Skeletal muscle tissue (tissue), 4 donors: Measurements from ENCODE around the gene CSAG3. TPM values are rescaled to one million over a fixed set of nuclear protein-coding genes. Genes with fewer than 3 reads are reported as not detected.
"Not testable (repeated sequence)": the region's sequence is repeated elsewhere in the genome, so short reads cannot be mapped to it uniquely, and the experiment has no call there.

Source experiments
- H3K27ac ChIP-seq: one replicate; pipeline ENCODE4 v1.7.0; 2013; ENCODE audit warnings: mild to moderate bottlenecking, low read depth, low read length, inconsistent platforms
- H3K27me3 ChIP-seq, 3 donors: one replicate each; pipeline ENCODE4 v1.7.0; 2013; ENCODE audit warnings: low read length in 3 of 3; ENCODE audit not compliant: control insufficient read depth in 3 of 3, insufficient read depth in 3 of 3
- H3K36me3 ChIP-seq, 3 donors: one replicate each; pipeline ENCODE4 v1.7.0; 2013; ENCODE audit warnings: low read length in 3 of 3; ENCODE audit not compliant: control insufficient read depth in 3 of 3, insufficient read depth in 3 of 3
- H3K4me1 ChIP-seq, 3 donors: one replicate each; pipeline ENCODE4 v1.7.0; 2013; ENCODE audit warnings: low read length in 3 of 3, mild to moderate bottlenecking in 3 of 3; ENCODE audit not compliant: control insufficient read depth in 3 of 3, insufficient read depth in 3 of 3
- H3K4me3 ChIP-seq, 3 donors: one replicate each; pipeline ENCODE4 v1.7.0; 2013; ENCODE audit warnings: low read length in 3 of 3
- H3K9ac ChIP-seq, 3 donors: one replicate each; pipeline ENCODE4 v1.7.0; 2013; ENCODE audit warnings: low read length in 3 of 3, mild to moderate bottlenecking in 3 of 3, moderate library complexity in 2 of 3, low read depth in 1 of 3
- H3K9me3 ChIP-seq, 3 donors: one replicate each; pipeline ENCODE4 v1.7.0; 2013; ENCODE audit warnings: low read length in 3 of 3; ENCODE audit not compliant: control insufficient read depth in 3 of 3
- total RNA-seq: library from RNA; depleted of rRNA; stranded (reverse); fragments of >200 nt; gene quantifications from one replicate; pipeline ENCODE4 v1.2.3, GENCODE V29; 2014
- donor health status: Osteomylitis.

CSAG3 gene
- not detected for total RNA-seq

DNA sequence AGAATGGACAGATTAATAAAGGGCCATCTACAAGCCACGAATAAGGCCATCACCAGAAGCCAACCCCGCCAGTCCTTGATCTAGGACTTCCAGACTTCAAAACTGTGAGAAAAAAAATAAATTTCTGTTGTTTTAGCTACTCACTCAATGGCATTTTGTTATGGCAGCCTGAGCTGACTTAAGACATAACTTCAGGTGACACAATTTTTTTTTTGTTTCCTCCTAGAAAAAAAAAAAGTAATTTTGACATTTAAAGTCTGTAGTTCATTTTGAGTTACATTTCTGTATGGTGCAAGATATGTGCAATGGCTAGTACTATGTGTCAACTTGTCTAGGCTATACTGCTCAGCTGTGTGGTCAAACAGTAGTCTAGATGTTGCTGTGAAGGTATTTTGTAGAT, at the start of gene CSAG3:
Gene CSAG3 (plus strand): TSS at position 301 of the 400 bp plus-strand sequence.
- H3K27me3 ChIP-seq, H3K9me3 ChIP-seq, H3K4me1 ChIP-seq, H3K36me3 ChIP-seq, H3K4me3 ChIP-seq, H3K27ac ChIP-seq, H3K9ac ChIP-seq: not testable (repeated sequence)

DNA sequence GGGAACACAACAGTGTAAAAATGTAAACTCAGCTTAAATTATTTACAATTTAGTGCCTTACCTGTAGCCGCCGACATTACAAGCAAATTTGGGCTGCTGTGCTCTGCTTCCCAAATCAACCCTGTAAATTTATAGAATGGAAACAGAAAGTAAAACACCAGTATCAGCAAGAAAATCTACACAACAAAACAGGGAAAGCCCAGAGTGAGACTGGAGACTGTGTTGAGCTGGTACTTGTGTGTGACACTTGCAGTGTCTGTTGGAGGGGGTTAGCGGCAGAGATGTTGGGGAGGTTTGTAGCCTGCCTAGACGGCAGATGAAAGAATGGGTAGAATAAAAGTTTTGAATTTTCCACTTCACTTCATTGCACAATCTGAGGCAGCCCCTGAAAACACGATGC, 45.8 kb upstream of the CSAG3 start:
- H3K4me3 ChIP-seq, H3K27me3 ChIP-seq, H3K27ac ChIP-seq, H3K4me1 ChIP-seq, H3K9me3 ChIP-seq, H3K9ac ChIP-seq, H3K36me3 ChIP-seq: not testable (repeated sequence)

DNA sequence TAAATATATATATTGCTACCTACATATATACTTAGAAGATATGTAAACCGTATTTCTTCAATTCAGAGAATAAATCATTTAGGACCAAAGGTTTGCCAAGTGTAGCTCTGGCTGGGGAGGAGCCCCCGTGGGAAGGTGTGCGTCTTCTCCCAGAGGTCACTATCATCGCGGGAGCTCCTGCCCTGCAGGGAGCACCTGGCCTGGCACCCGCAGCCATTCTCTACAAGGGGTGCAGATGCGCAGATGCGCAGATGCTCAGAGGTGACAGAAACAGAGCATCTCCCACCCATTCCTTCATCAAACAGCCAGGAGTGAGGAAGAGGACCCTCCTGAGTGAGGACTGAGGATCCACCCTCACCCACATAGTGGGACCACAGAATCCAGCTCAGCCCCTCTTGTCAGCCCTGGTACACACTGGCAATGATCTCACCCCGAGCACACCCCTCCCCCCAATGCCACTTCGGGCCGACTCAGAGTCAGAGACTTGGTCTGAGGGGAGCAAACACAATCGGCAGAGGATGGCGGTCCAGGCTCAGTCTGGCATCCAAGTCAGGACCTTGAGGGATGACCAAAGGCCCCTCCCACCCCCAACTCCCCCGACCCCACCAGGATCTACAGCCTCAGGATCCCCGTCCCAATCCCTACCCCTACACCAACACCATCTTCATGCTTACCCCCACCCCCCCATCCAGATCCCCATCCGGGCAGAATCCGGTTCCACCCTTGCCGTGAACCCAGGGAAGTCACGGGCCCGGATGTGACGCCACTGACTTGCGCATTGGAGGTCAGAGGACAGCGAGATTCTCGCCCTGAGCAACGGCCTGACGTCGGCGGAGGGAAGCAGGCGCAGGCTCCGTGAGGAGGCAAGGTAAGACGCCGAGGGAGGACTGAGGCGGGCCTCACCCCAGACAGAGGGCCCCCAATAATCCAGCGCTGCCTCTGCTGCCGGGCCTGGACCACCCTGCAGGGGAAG, 44.9 kb upstream of the CSAG3 start, which contains the start of gene MAGEA2B:
Gene MAGEA2B (plus strand): TSS at position 814 of the 973 bp plus-strand sequence. CDS start 2,479 bp downstream, outside the sequence.
- not testable (repeated sequence) for H3K27ac ChIP-seq, H3K27me3 ChIP-seq, H3K4me1 ChIP-seq, H3K4me3 ChIP-seq, H3K9me3 ChIP-seq, H3K9ac ChIP-seq, H3K36me3 ChIP-seq

DNA sequence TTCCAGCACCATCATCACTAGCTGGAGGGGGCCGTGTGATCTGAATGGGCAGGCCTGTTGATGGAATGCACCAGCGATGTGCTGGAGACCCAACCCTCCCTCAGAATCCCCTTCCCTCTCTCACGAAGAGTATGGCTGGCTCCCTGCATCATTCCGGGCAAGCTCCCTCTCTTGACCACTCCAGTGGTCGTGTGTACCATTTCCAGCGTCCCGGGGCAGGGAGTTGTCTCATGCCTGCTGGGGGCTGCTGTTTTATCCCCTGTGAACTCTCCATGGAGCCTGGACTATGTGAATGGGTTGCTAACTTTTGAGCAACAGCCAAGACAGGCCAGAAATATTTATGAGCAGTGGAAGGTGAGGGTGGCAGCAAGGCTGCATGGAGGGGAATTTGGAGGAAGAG, 33.6 kb upstream of the CSAG3 start:
- Histone ChIP-seq H3K27me3 (no peaks in the 10 kb centered on the region), H3K9ac (no peak overlapping the region), H3K4me3 (no peak overlapping the region), H3K27ac (no peak overlapping the region), H3K4me1 (no peaks in the 10 kb centered on the region), H3K36me3 (no peaks in the 10 kb centered on the region), H3K9me3 (no peaks in the 10 kb centered on the region)

DNA sequence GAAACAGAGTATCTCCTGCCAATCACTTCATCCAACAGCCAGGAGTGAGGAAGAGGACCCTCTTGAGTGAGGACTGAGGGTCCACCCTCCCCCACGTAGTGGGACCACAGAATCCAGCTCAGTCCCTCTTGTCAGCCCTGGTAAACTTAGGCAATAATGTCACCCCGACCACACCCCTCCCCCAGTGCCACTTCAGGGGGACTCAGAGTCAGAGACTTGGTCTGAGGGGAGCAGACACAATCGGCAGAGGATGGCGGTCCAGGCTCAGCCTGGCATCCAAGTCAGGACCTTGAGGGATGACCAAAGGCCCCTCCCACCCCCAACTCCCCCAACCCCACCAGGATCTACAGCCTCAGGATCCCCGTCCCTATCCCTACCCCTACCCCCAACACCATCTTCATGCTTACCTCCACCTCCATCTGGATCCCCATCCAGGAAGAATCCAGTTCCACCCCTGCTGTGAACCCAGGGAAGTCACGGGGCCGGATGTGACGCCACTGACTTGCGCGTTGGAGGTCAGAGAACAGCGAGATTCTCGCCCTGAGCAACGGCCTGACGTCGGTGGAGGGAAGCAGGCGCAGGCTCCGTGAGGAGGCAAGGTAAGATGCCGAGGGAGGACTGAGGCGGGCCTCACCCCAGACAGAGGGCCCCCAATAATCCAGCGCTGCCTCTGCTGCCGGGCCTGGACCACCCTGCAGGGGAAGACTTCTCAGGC, 25.6 kb upstream of the CSAG3 start, which contains the start of the genes CSAG1 and MAGEA12:
Gene CSAG1 (minus strand): TSS at position 461 of the 715 bp plus-strand sequence. CDS start 1,261 bp downstream, outside the sequence.
Gene MAGEA12 (plus strand): TSS at position 497 of the 715 bp plus-strand sequence. CDS start 2,405 bp downstream, outside the sequence.
- H3K9ac ChIP-seq: no peak within 1 kb of the TSS
- H3K4me3 ChIP-seq: no peak within 1 kb of the TSS
- no peaks in the 10 kb centered on the region for H3K36me3 ChIP-seq
- no peaks in the 10 kb centered on the region for H3K9me3 ChIP-seq
- H3K27me3 ChIP-seq: no peaks in the 10 kb centered on the region
- no peaks in the 10 kb centered on the region for H3K4me1 ChIP-seq
- H3K27ac ChIP-seq: no peak within 1 kb of the TSS

DNA sequence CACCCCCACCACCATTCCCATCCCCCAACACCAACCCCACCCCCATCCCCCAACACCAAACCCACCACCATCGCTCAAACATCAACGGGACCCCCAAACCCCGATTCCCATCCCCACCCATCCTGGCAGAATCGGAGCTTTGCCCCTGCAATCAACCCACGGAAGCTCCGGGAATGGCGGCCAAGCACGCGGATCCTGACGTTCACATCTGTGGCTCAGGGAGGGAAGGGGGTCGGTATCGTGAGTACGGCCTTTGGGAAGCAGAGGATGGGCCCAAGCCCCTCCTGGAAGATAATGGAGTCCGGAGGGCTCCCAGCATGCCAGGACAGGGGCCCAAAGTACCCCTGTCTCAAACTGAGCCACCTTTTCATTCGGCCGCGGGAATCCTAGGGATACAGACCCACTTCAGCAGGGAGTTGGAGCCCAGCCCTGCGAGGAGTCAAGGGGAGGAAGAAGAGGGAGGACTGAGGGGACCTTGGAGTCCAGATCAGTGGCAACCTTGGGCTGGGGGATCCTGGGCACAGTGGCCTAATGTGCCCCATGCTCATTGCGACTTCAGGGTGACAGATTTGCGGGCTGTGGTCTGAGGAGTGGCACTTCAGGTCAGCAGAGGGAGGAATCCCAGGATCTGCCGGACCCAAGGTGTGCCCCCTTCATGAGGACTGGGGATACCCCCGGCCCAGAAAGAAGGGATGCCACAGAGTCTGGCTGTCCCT, 24.7 kb upstream of the CSAG3 start:
- not testable (repeated sequence) for H3K9ac ChIP-seq, H3K4me3 ChIP-seq, H3K27ac ChIP-seq, H3K4me1 ChIP-seq, H3K9me3 ChIP-seq, H3K36me3 ChIP-seq, H3K27me3 ChIP-seq

DNA sequence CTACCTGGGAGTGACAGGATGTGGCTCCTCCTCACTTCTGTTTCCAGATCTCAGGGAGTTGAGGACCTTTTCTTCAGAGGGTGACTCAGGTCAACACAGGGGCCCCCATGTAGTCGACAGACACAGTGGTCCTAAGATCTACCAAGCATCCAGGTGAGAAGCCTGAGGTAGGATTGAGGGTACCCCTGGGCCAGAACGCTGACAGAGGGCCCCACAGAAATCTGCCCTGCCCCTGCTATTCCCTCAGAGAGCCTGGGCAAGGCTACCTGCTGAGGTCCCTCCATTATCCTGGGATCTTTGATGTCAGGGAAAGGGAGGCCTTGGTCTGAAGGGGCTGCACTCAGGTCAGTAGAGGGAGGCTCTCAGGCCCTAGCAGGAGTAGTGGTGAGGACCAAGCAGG, 23.9 kb upstream of the CSAG3 start:
- Histone ChIP-seq H3K4me1 (no peaks in the 10 kb centered on the region), H3K9me3 (no peaks in the 10 kb centered on the region), H3K9ac (no peak overlapping the region), H3K4me3 (no peak overlapping the region), H3K27ac (no peak overlapping the region), H3K36me3 (no peaks in the 10 kb centered on the region), H3K27me3 (no peaks in the 10 kb centered on the region)

DNA sequence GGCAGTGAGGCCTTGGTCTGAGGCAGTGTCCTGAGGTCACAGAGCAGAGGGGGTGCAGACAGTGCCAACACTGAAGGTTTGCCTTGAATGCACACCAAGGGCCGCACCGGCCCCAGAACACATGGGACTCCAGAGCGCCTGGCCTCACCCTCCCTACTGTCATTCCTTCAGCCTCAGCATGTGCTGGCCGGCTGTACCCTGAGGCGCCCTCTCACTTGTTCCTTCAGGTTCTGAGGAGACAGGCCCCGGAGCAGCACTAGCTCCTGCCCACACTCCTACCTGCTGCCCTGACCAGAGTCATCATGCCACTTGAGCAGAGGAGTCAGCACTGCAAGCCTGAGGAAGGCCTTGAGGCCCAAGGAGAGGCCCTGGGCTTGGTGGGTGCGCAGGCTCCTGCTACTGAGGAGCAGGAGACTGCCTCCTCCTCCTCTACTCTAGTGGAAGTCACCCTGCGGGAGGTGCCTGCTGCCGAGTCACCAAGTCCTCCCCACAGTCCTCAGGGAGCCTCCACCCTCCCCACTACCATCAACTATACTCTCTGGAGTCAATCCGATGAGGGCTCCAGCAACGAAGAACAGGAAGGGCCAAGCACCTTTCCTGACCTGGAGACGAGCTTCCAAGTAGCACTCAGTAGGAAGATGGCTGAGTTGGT, 23.0 kb upstream of the CSAG3 start:
- Histone ChIP-seq H3K9me3 (no peaks in the 10 kb centered on the region), H3K36me3 (no peaks in the 10 kb centered on the region), H3K4me3 (no peak overlapping the region), H3K27me3 (no peaks in the 10 kb centered on the region), H3K4me1 (no peaks in the 10 kb centered on the region), H3K9ac (no peak overlapping the region), H3K27ac (no peak overlapping the region)

DNA sequence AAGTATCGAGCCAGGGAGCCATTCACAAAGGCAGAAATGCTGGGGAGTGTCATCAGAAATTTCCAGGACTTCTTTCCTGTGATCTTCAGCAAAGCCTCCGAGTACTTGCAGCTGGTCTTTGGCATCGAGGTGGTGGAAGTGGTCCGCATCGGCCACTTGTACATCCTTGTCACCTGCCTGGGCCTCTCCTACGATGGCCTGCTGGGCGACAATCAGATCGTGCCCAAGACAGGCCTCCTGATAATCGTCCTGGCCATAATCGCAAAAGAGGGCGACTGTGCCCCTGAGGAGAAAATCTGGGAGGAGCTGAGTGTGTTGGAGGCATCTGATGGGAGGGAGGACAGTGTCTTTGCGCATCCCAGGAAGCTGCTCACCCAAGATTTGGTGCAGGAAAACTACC, 22.5 kb upstream of the CSAG3 start:
- H3K4me3 ChIP-seq, H3K9me3 ChIP-seq, H3K4me1 ChIP-seq, H3K27ac ChIP-seq, H3K36me3 ChIP-seq, H3K27me3 ChIP-seq, H3K9ac ChIP-seq: not testable (repeated sequence)
